Measurements from ENCODE around the gene KCNH1.

The KCNH1 gene

DNA sequence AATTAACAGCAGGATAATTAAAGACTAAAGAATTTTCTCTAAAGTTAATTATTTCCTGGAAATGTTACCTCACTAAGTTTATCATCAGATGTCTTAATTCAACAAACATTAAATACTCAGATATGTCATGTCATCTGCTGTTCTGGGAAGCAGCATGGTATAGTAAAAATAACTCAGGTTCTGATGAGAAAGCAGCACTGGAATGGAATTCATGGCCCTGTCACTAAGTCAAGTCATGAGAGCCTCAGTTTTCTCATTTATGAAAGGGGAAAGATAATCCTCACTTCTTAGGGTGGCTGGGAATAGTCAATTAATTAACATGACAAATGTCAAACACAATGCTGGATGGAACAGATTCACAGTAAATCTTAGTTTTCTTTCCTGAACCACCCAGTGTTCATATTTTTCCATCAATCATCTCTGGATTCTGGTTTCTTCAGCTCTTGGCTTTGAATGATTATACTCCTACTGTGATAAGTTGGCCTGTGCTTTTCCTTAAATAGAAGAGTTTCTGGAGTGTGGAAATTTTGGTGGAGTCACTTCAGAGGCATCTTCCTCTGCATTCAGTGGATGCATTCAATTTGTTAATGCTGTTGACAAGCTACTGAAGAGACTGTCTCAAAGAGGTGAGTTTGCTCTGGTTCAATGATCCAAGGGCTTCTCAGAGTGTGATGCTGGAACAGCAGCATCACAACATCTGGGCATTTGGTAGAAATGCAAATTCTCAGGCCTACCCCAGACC, 319.4 kb downstream of the KCNH1 start:
- no peak for DNase-seq (ENCODE audit: low read depth, low spot score)

DNA sequence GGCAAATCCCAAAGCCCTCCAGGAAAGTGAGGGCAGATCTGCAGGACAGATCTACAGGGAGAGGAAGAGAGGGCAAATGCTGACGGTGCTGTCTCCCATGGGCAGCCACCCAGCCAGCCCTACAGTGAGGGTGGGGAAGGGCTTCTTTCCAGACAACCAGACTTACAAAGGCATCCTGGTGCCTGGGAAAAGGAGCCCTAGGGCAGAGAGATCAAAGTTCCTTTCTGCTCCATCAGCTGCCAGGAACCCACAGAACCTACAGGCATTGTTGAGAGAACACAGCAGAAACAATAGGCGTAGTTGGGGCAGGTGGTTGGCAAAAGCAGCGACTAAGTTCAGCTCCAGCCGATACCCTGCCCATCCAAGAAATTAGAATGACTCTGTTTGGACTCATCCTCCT, 332.4 kb downstream of the KCNH1 start:
- no peak for DNase-seq (ENCODE audit: low read depth, low spot score)

DNA sequence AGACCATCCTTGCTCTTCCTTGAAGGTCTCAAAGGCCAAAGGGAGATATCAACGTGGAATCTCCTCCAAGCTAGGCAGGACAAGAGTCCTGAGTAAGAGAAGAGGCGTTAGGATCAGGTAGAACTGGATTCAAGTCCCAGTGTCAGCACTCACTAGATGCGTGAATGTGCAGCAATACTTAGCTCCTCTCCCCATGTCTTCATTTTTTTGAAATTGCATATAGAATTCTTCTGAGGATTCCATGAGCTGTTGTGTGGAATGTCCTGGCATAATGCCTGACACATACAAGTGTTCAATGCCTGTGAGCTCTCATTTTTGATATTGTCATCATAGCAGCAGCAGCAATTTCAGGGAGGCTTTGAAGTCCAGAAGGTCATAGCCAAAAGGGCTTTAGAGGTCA, 333.2 kb downstream of the KCNH1 start:
- DNase-seq (ENCODE audit: low read depth, low spot score): no peak

DNA sequence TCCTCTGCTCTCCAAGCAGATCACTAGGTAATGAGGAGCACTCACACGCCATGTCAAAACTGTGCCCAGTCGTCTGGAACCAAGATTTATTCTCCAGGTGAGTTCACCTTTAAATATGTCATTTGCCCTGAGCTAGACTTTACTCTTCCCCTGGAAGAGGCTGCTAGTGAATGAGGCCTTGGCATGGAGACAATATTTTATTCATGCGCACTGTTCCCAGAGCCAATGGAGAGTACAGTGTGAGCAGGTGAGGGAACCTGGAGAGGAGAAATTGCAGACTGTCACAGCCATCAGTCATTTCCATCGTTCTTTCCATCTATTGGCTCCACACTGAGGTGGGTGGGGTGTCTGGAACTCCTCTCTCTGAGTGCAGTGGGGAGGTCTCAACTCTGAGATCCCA, 333.6 kb downstream of the KCNH1 start:
- no peak for DNase-seq (ENCODE audit: low read depth, low spot score)

DNA sequence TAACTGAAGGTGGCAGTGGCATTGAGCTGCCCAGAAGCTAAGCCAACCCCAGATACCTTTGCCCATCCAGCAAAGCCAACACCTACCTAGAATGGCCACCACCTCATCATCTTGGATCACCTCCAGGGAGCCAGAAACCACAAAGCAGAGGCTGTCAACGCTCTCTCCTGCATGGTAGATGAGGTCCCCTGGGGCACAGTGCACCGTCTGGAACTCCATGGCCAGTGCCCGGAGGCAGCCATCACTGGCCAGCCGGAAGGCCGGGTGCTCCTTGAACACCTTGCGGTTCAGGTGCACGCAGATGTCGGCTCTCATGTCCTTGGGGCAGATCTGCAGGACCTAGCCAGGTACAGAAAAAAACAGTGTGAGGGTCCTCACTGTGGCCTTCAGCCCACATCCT, 336.5 kb downstream of the KCNH1 start:
- DNase-seq (ENCODE audit: low read depth, low spot score): no peak

DNA sequence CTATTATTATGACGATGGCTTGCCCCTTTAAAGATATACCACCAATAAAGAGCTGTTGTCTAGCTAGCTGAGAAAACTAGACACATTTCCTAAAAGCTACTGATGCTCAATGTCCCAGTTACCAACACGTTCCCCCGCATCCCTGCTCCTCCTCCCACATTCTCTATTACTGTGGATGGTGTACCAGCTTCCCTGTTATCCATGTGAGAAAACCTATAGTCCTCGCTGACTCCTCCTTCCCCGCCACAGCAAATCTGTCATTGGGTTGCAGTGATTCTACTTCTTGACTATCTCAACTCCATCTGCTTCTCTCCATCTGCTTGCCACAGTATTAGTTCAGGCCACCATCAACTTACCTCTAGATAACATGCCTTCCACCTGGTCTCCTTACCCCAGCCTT, 337.5 kb downstream of the KCNH1 start:
- DNase-seq (ENCODE audit: low read depth, low spot score): no peak

DNA sequence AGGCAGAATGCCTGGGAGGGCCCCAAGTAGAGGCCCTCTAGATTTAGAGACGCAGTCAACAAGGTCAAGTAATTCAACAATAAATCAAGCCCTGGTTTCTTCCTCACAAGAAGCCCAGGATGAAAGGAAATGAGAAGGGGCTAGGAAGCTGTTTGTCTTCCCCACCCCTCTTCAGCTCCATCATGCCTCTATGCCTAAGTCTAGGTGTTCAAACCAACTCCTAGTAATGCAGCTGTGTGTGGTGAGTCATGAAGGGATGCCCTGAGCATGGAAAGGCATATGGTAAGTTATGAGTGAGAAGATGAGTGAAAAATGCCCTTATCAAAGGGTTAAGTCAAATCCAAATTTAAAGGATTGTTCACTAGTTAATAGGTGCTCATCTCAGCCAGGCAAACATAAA, 339.5 kb downstream of the KCNH1 start:
- DNase-seq (ENCODE audit: low read depth, low spot score): no peak

DNA sequence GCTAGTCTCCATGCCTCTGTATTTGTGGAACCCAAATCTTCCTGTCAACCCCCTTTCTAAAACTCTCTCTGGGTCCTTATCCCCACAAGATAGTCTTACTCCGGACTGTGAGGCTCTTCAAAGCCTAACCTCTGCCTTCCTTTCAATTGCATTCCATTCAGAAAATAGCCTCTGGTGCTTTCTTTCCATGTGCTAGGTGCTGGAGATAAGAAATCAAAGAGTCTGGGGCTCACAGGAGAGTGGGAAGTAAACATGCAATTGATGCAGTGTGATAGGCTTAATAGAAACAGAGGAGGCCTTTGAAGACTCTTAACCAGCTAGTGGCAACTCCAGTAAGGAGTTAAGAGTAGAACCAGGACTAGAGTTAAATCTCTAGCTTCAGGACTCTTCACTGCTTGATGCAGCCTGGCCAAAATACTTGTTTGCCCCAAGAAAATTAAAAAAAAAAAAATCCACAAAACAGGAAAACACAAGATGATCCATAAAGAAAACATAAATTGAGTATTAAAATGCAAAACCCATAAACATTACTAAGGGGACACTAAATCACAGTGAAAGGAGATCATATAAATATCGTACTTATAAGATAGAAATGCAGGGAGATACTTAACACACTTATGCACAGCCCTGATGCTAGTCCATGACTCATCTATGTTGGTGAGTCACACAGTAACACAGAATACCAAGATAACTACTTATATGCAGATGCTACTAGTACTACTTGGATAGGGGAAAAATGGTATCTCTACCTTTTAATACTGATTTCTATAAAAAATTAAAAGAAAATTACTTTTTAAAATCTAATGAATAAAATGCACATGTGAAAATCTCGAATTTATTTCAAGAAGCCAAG, 341.5 kb downstream of the KCNH1 start:
- DNase-seq (ENCODE audit: low read depth, low spot score): no peak

DNA sequence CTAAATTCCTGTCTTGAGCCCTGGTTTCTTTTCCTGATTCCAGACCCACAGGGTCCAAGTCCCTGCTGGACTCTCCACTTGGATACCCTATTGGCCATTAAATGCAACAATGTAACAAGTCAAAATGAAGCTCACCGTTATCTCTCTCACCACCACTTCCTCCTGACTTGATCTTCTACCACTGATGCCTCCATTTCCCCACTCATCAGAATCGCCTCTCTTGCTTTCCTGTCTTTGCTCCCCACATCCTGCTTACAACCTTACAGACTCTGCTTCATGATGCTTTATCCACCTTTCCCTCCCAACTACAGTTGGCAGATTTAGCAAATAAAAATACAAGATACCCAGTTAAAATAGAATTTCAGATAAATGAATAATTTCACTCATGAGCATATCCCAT, 343.8 kb downstream of the KCNH1 start:
- no peak for DNase-seq (ENCODE audit: low read depth, low spot score)

DNA sequence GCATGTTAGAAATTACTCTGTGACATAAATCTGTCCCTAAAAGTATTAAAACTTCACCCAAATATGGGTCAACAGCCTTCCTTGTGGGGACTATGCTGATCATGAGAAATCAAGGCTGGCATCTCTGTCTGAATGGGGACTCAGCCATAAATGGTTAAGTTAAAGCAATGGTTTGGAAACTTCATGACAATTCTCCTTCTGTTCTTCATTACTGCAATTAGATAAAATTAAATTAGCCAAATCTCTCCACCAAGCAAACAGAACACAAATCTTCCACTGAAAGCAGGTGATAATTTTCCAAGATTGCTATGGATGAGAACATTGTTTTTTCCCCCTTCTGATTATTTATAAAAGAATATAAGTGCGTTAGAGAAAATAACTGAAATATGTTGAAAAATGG, 346.1 kb downstream of the KCNH1 start:
- no peak for DNase-seq (ENCODE audit: low read depth, low spot score)

DNA sequence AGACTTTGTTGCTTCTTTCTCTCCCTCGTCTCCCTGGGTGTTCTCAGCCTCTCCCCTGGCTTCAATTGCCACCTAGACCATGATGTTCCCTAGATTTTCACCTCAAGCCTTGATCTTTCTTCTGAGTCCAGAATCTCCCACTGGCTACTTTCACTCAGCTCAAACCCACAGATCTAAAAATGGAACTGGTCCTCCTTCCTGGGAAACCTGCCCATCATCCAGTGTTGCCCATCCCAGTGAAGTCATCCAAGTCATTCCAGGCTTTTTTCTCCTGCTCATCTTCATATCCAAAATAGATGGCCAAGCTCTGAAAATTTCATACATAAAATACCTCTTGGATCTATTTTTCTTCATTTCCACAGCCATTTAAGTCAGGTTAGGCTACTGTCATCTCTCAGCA, 347.4 kb downstream of the KCNH1 start:
- no peak for DNase-seq (ENCODE audit: low read depth, low spot score)

DNA sequence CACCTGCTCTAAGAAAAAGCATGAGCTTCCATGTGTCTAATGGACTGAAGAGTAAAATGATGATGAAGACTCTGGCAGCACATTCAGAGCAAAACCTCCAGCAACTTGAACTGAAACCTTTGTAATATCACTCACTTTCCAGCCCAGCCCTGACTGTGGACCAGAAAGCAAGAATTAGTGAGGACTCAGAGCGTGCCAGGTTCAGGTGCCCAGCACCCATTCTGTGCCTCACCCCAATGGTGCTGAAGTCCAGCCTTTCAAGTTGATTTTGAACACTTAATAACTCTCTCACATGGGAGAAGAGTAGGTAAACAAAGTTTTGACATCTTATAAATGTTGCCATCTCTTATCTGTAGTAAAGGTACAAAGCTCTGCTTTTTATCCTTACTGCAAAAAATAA, 350.0 kb downstream of the KCNH1 start:
- DNase-seq (ENCODE audit: low read depth, low spot score): no peak

DNA sequence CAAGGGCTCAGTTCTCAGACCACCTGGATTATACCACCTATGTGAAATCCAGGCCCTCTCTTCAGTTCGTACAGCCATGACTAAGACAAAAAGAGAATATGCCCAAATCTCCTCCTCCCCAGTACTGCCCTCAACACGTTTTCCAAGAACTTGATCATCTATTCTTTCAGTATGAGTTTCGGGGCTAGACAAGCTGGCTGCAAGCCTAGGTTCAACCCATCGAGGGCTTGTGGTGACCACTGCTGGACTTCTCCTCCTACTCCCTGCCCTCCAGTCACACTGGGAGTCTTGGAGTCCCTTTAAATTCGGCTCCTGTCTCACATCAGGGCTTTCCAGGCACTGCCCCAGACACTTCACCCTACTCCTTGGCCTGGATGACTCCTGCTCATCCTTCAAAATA, 352.3 kb downstream of the KCNH1 start:
- no peak for DNase-seq (ENCODE audit: low read depth, low spot score)

DNA sequence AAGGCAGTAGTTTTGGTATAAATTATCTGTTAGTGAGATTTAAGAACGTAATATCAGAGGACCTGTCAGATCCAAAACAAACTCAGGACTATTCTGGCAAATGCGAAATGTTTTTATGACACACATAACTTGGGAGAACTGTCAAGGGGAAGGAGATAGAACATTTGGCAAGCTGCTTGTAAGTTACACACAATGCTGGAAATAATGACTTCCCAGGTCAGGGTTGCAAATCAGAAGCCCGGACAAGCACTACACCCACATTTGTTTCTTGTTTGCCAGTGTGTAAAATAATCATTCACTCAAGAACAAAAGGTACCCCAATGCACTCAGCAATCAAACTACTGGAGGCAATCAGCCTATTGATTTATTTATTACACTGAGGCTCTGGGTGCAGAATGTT, 354.7 kb downstream of the KCNH1 start:
- DNase-seq (ENCODE audit: low read depth, low spot score): no peak

DNA sequence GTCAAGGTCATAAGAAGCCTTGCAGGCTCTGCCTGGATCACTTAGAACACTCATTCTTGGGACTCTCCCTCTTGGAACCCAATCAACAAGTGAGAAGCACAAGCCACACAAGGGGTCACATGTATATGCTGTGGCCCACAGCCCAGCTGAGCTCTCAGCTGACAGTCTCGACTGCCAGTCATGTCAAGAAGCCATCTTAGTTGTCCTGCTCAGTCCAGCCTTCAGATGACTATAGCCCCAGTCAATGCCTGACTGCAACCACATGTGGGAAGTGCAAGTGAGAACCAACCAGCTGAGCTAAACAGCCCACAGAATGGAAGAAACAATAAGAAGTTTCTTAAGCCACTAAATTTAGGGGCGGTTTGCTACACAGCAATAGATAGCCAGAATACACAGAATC, 356.0 kb downstream of the KCNH1 start:
- DNase-seq (ENCODE audit: low read depth, low spot score): no peak

DNA sequence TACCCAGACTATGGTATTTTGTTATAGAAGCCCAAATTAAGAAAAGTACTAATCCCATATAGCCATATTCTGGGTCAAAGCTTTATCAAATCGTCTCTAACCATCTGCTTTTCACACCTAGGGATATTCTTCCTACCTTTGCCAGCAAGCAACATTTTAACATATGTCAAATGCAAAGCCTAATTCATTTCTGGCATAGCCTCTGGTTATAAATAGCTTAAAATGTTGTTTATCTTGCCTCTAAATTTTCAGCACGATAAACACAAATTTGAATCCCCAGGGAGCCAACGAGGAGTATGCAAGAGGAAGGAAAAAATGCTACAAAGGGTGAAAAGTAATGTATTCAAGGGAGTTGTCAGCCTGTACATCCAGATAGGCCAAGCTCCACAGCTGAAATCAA, 357.2 kb downstream of the KCNH1 start:
- DNase-seq (ENCODE audit: low read depth, low spot score): no peak

DNA sequence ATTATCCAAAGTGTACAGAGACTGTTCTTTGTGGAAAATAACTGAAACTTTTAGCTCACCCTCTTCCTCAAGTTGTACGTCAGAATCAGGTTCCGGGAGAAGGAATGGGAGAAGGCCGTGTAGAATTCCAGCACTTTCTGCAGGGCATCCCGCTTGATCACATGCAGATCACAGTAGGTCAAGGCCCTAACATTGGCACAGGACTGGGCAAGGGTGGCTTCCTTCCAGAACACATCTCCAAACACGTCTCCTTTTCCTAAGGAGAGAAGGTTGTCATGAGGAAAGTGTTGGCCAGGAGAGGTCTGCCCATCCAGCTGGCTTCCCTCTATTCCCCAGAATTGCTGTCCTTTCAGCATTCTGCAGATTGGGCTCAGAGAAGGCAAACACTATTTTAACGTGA, 358.7 kb downstream of the KCNH1 start:
- DNase-seq (ENCODE audit: low read depth, low spot score): no peak

DNA sequence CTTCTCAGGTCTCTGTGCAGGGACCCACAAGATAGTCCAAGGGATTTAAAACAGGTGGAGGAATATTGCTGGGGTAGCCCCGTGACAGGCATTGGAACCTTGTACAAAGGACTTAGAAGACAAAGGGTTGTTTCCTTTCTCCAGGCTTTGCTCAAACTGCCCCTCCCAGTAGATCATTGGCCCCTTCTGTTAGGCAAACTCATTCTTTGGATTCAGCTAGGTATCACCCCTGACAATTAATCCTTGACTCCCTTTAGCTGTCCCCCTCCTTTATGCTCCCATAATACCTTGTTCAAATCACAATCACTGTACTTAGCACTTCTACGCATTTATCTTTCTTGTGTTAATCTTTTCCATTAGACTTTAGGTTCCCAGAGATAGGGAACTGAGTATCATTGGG, 360.5 kb downstream of the KCNH1 start:
- DNase-seq (ENCODE audit: low read depth, low spot score): no peak

DNA sequence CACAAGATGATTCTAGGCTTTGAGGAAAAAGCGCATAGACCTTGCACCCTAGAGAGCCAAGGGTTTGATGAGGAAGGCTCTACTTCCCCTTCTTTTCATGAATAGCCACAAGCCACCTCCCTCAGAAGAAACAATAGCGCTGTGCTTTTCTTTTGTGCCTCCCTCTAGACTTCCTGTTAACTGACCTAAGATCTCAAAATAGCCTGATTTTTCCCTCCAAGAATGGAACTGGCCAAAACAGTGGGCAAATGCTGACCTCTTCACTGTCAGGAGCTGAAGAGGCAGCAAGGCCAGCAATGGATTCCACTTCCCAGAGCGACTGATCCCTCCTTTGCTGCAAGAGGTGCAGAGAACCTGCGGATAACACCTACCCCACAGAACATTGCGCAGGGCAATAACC, 362.8 kb downstream of the KCNH1 start:
- no peak for DNase-seq (ENCODE audit: low read depth, low spot score)

DNA sequence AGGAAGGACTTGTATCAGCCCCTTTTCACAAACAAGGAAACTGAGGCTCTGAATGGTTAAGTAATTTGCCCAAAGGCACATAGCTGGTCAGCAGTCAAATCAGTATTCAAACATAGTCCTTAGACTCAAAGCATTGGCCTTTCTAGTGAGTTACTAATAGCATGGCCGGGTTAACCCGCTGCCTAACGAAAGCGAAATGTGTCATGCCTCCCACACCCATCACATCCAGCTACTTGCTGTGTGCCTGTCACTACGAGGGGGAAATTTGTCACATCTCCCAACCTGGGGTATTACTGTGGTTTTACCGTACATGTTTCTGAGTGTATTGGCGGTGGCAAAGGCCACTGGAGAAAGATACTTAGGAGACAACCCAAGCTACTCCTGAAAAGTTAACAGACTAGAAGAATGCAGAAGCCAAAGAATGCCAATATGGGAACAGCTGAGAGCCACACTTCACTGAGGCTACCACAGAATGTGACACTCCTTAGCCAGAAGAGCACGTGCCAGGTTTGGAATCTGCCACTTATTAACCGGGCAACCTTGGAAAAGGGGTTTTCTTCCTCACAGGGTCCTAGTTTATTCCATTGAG, 363.5 kb downstream of the KCNH1 start:
- no peak for DNase-seq (ENCODE audit: low read depth, low spot score)

DNA sequence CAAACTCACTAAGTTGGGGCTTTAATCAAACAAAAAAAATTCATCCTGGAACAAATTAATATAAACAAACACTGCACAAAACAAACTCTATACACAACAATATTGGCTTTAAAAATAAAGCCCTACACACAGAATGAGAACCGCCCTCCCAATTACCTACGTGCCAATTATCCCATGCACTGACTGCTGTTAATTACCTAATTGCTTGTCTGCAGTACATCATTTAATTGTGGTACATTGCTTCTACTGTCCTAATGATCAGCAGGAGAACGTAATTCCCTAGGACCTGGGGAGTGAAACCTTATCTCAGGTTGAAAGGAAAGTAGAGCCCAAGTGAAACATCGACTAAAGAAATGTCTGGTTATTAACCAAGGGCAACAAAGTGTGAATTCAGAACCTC, 364.5 kb downstream of the KCNH1 start:
- no peak for DNase-seq (ENCODE audit: low read depth, low spot score)

DNA sequence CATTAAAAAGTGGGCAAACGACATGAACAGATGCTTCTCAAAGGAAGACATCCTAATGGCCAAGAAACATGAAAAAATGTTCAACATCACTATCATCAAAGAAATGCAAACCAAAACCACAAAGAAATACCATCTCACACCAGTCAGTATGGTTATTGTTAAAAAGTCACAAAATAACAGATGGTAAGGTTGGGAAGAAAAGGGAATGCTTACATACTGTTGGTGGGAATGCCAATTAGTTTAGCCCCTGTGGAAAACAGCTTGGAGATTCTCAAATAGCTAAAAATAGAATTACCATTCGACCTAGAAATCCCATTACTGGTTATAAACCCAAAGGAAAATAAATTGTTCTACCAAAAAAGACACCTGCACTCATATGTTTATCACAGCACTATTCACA, 369.4 kb downstream of the KCNH1 start:
- DNase-seq (ENCODE audit: low read depth, low spot score): no peak

DNA sequence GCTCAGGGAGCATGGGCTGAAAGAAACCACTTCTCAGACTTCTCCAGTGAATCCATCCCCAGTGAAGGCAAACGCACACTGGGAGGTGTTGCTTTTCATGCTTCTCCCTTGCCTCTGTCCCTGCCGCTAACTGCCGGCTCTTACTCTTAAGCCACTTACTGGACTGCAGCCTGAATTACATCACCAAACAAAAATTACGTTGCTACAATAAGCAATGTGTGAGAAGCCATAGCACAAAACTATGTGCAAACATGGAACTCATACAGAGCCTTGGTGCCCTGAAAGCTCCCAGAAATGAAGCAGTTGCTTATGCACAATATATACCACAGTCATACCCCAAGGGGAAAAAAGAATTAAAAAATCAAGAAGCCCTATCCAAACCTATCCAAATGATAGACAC, 375.2 kb downstream of the KCNH1 start:
- no peak for DNase-seq (ENCODE audit: low read depth, low spot score)
